ENCODE data around the gene UBTF.

DNA sequence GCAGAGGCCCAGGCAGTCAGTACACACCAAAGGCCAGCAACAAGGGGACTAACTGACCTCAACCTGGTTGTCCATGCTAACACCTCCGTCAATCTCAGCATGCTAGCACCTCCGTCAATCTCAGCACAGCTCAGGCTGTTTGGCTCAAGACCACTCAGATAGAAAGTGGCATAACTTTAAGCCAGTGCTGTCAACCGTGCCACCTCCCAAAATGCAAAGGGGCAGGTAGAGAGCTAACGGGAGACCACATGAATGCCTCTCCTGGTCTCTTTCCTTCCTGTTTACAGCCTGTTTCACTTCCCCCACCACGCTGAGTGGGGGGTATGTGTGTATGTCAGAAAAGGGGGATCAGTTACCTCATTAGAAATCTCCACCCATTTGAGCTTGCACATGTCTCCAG is 3.3 kb downstream of the UBTF start:
- TF ChIP-seq, protein P1, sequence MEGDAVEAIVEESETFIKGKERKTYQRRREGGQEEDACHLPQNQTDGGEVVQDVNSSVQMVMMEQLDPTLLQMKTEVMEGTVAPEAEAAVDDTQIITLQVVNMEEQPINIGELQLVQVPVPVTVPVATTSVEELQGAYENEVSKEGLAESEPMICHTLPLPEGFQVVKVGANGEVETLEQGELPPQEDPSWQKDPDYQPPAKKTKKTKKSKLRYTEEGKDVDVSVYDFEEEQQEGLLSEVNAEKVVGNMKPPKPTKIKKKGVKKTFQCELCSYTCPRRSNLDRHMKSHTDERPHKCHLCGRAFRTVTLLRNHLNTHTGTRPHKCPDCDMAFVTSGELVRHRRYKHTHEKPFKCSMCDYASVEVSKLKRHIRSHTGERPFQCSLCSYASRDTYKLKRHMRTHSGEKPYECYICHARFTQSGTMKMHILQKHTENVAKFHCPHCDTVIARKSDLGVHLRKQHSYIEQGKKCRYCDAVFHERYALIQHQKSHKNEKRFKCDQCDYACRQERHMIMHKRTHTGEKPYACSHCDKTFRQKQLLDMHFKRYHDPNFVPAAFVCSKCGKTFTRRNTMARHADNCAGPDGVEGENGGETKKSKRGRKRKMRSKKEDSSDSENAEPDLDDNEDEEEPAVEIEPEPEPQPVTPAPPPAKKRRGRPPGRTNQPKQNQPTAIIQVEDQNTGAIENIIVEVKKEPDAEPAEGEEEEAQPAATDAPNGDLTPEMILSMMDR (optimal IDR thresholded peaks at IDR 0.05 in 1 of 3, IDR thresholded peaks at IDR 0.05 in 1 of 3, conservative IDR thresholded peaks at IDR 0.05 in 1 of 3; ENCODE audit: extremely low read depth in 1 of 3, insufficient read depth in 2 of 3, low read length in 3 of 3) = no peak
- no peak for TF ChIP-seq EZH2 (IDR thresholded peaks at IDR 0.05; ENCODE audit: low read length)
